Omental fat pad (tissue), 4 donors: Measurements from ENCODE around the gene DOCK3. TPM values are rescaled to one million over a fixed set of nuclear protein-coding genes. Genes with fewer than 3 reads are reported as not detected.
"Not testable (repeated sequence)": the region's sequence is repeated elsewhere in the genome, so short reads cannot be mapped to it uniquely, and the experiment has no call there.

Experiments used
- ATAC-seq: fragments of 150-250 bp; one replicate; pipeline ENCODE4 v1.9.1; 2016; ENCODE audit warnings: mild to moderate bottlenecking, moderate library complexity; ENCODE audit not compliant: low FRiP score
- DNase-seq: peaks from one replicate; pipeline ENCODE4 v3.0.0-alpha.2; 2019; ENCODE audit warnings: low spot score
- CTCF ChIP-seq, 3 donors: fragments of 450-650 bp; IDR thresholded peaks; one replicate each; pipeline ENCODE4 v1.5.1; 2016 to 2017; ENCODE audit warnings: antibody characterized with exemption in 3 of 3, mild to moderate bottlenecking in 3 of 3, moderate library complexity in 2 of 3
- total RNA-seq, 4 donors: library from RNA; depleted of rRNA; stranded (reverse); fragments of >200 nt; gene quantifications; one replicate each; pipeline ENCODE4 v1.1.0, GENCODE V29; 2016

DOCK3 gene
- total RNA-seq, 4 donors from 2014 or later: 0.16 to 2.5 (median 1.4) TPM

- DNase-seq: no peak
- ATAC-seq: no peak
- TF ChIP-seq CTCF (IDR thresholded peaks at IDR 0.05): no peak
Measured at GRCh38 chr3:50673931-50674330, 796 bp upstream of the DOCK3 start.

GRCh38 chr3:50675179-50676030, 678 bp downstream of the DOCK3 start:
- DNase-seq: no peak
- no peak for TF ChIP-seq CTCF (IDR thresholded peaks at IDR 0.05)
- ATAC-seq: peak; percentile 56

DNA sequence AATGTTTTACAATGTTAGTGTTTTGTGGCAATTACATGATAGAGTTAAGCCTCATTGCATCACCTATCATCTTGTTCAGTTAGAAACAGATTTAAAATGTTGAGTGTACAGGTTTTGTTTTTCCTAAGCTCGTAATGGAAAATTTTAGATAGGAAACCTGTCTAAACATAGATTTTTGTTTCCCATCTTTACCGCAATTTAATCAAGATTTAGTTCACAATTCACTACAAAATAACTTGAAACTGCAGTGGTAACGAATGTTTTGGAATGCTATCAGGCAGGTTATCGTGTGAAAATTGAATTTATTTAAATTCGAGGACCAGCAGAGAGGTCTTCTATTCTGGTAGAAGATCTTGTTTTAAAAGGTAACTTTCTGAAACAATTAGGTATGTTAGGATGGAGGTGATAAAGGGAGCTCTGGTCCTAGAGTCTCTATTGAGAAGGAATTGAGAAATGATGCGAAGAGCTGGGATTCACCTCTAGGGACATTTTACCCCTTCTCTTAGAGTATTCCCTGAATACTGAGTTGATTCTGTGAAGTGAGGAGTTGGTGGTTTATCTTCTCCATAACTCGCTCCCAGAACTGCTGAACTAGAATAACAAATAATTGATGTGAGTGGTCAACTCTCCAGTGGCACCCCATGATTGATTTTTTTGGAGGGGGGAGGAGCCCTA, 1.4 kb downstream of the DOCK3 start:
- ATAC-seq (no peak), DNase-seq (no peak)
- no peak for TF ChIP-seq CTCF (IDR thresholded peaks at IDR 0.05)

- no peak for DNase-seq
- TF ChIP-seq CTCF (IDR thresholded peaks at IDR 0.05): no peak
- ATAC-seq: no peak
Measured at GRCh38 chr3:50687127-50687751, 12.5 kb downstream of the DOCK3 start.

GRCh38 chr3:50687916-50688315, 13.2 kb downstream of the DOCK3 start:
- DNase-seq (no peak), ATAC-seq (no peak)
- no peak for TF ChIP-seq CTCF (IDR thresholded peaks at IDR 0.05)

DNA sequence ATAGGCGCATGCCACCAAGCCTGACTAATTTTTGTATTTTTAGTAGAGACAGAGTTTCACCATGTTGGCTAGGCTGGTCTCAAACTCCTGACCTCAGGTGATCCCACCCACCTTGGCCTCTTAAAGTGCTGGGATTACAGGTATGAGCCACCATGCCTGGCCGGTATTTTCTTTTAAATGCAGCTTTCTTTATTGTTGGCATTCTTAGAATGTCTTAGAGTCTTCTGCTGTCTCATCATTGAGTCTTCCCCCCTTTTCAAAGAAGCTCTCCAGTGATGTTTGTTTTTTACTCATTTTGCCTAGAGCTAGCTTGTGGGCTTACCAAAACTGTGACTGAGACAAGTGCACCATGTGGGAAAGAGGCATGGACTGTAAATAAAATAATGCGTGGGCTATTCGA, 13.9 kb downstream of the DOCK3 start:
- not testable (repeated sequence) for DNase-seq, ATAC-seq

DNA sequence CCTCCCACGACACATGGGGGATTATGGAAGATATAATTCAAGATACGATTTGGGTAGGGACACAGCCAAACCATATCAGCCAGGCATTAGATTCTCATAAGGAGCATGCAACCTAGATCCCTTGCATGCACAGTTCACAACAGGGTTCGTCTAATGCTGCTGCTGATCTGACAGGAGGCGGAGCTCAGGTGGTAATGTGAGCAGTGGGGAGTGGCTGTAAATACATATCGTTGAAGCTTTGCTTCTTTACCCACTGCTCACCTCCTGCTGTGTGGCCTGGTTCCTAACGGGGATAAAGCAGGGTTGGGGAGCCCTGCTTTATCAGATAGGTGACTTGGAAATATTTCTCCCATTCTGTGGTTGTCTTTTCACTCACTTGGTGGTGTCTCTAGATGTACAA, 14.8 kb downstream of the DOCK3 start:
- no peak for TF ChIP-seq CTCF (IDR thresholded peaks at IDR 0.05)
- ATAC-seq (no peak), DNase-seq (no peak)
